Neural progenitor cell (in vitro differentiated cells): ENCODE results near the gene LRRC52.

Source experiments
- EZH2 ChIP-seq: fragments of 200-600 bp; sonication (generic); IDR thresholded peaks from 2 replicates; pipeline ENCODE4 v1.6.1; 2017; ENCODE audit warnings: antibody characterized with exemption, mild to moderate bottlenecking, moderate library complexity
- EZH2phosphoT487 ChIP-seq: fragments of 200-600 bp; sonication (generic); IDR thresholded peaks from 2 replicates; pipeline ENCODE4 v1.6.1; 2017; ENCODE audit warnings: antibody characterized with exemption
- TF ChIP-seq, protein P1 (sequence below): fragments of 200-600 bp; sonication (generic); IDR thresholded peaks from 2 replicates; pipeline ENCODE4 v1.5.1; 2017; ENCODE audit warnings: antibody characterized with exemption, mild to moderate bottlenecking

GRCh38 chr1:165574295-165574694 lies 30.5 kb downstream of the LRRC52 start:
- TF ChIP-seq, protein P1, sequence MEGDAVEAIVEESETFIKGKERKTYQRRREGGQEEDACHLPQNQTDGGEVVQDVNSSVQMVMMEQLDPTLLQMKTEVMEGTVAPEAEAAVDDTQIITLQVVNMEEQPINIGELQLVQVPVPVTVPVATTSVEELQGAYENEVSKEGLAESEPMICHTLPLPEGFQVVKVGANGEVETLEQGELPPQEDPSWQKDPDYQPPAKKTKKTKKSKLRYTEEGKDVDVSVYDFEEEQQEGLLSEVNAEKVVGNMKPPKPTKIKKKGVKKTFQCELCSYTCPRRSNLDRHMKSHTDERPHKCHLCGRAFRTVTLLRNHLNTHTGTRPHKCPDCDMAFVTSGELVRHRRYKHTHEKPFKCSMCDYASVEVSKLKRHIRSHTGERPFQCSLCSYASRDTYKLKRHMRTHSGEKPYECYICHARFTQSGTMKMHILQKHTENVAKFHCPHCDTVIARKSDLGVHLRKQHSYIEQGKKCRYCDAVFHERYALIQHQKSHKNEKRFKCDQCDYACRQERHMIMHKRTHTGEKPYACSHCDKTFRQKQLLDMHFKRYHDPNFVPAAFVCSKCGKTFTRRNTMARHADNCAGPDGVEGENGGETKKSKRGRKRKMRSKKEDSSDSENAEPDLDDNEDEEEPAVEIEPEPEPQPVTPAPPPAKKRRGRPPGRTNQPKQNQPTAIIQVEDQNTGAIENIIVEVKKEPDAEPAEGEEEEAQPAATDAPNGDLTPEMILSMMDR = no peak
- TF ChIP-seq EZH2phosphoT487 (no peak), EZH2 (no peak)
